IMR-90 (cell line): ENCODE data around the gene TMEM135.

Experiments
- CTCF ChIP-seq: conservative IDR thresholded peaks from 2 replicates; pipeline ENCODE4 v1.5.1; 2012; ENCODE audit warnings: mild to moderate bottlenecking, low read depth, low read length, improper control_type of control experiment
- POLR2A ChIP-seq: IDR thresholded peaks from 2 replicates; pipeline ENCODE4 v1.6.1; 2012; ENCODE audit warnings: mild to moderate bottlenecking, low read depth, low read length

DNA sequence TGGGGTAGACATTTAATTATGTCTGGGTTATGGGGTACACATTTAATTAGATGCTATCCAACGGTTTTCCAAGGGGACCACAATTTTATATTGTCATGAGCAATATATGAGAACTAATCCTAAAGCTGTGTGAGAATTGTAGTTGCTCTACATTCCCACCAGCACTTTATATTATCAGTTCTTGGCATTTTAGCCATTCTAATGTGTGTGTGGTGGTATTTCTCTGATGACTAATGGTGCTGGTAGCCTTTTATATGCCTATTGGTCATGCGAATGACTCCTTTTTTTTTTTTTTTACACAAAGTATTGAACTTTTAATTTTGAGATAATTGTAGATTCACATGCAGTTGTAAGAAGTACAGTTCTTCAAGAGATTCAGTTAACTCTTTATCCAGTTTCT, 26.2 kb downstream of the TMEM135 start:
- TF ChIP-seq CTCF (no peak), POLR2A (no peak)
